Activated CD4-positive, alpha-beta T cell treated with anti-CD3 and anti-CD28 coated beads for 1 hour (primary cell): ENCODE results near the gene B4GALNT1.

Experiments
- DNase-seq: peaks from one replicate; pipeline ENCODE4 v3.0.0-alpha.2; 2020

B4GALNT1 gene

GRCh38 chr12:57583008-57583831, 49.8 kb downstream of the B4GALNT1 start:
- DNase-seq: peak; percentile 41

DNA sequence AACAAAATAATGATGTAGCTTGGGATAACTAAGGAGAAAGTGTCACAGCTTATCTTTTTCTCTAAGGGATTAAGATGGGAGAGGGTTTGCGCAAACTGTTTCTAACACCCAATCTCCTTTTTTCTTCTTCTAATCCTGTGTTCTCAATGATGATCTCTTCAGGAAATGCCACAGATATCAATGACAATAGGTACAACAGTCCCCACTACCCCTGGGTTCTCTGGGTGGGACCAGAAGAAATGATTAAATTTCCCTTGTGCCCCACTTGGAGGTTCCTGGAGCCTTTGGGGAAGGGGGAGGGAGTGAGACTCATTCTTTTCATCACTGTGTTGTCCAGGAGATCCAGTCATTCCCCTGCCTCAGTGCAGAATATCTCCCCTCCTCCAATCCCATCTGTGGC, 50.6 kb downstream of the B4GALNT1 start:
- DNase-seq: no peak

DNA sequence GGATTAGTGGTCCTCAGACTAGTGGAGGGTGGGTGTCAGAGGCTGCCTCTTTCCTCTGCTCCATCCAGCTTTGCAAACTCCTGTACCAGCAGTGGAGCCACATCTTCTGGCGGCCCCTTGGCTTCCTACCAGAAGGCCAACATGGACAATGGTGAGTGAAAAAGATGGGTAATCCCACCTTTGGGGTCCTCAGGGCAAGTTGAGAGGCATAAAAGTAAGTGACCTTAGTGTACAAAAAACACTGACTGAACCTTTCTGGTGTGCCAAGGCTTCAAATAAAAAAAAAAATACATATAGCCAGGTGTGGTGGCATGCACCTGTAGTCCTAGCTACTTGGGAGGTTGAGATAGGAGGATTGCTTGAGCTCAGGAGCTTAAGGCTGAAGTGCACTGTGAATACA, 51.2 kb downstream of the B4GALNT1 start:
- DNase-seq: no peak

DNA sequence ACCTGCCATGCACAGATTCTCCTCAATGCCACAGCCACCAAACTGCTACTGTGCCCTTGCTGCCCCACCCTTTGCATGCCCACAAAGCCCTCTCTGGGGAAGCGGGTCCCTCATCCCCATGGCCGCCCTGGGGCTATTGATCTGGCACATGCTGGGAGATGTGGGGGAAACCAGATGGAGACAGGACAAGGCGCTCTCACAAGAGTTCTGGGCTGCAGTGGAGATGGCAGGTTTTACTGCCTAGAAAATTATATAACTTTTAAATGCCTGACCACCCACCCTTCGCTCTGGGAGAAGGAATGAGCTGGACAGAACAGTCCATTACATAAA, 52.6 kb downstream of the B4GALNT1 start:
- DNase-seq: no peak

GRCh38 chr12:57579677-57580465, 53.1 kb downstream of the B4GALNT1 start:
- DNase-seq: no peak

DNA sequence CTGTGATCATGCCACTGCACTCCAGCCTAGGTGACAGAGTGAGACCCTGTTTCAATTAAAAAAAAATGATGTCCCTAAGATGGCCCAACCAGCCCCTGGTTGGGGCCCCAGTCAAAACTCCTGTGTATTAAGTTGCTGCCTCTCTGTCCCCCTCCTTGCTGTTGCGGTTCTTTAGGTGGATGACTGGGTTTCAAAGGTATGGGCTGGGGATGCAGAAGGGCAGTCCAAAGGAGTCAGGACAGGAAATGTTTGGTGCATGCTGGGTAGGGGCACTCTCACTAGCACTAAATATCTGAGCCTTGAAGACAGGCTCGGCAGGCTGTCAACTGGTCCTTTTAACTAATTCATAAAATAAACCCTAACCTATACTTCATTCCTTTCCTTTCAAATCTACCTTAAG, 54.0 kb downstream of the B4GALNT1 start:
- no peak for DNase-seq

GRCh38 chr12:57577981-57578758, 54.8 kb downstream of the B4GALNT1 start:
- no peak for DNase-seq

GRCh38 chr12:57576613-57577160, 56.3 kb downstream of the B4GALNT1 start:
- no peak for DNase-seq
